B cell (primary cell): ENCODE data around the gene RNF217. TPM values are rescaled to one million over a fixed set of nuclear protein-coding genes. Genes with fewer than 3 reads are reported as not detected.

Source experiments
- ATAC-seq: fragments of 200-7000 bp; cut with Tn5 transposase; one replicate; pipeline ENCODE4 v1.10.0; 2021; ENCODE audit warnings: low read depth, mild to moderate bottlenecking, moderate number of reproducible peaks, moderate library complexity
- CTCF ChIA-PET: fragments of 350-600 bp; sonication (Branson Sonifier 250); formaldehyde crosslinking; loops from one replicate; lab custom pipeline; 2021; ENCODE audit warnings: antibody characterized with exemption, inconsistent platforms; lab: Charles Lee
- POLR2A ChIA-PET: fragments of 350-600 bp; sonication (Branson Sonifier 250); formaldehyde crosslinking; loops from one replicate; lab custom pipeline; 2021; ENCODE audit warnings: antibody characterized with exemption; lab: Charles Lee
- DNase-seq: peaks from one replicate; pipeline ENCODE4 v3.0.0; 2013
- H2AFZ ChIP-seq: 2 replicates; pipeline ENCODE4 v1.6.1; 2012; ENCODE audit warnings: mild to moderate bottlenecking, low read depth, low read length; ENCODE audit not compliant: insufficient read depth, poor library complexity, severe bottlenecking
- H3K27ac ChIP-seq, 2 donors: 1 replicate in 1 of 2; 2 replicates in 1 of 2; pipeline ENCODE4 v1.5.1; 2012 to 2013; ENCODE audit warnings: low read length in 2 of 2, mild to moderate bottlenecking in 2 of 2, moderate library complexity in 1 of 2
- H3K27me3 ChIP-seq, 4 experiments: fragments of 200-600 bp in 1 of 4; sonication (generic) in 1 of 4; replicated peaks in 1 of 4; 1 replicate in 2 of 4; 2 replicates in 2 of 4; pipeline versions ENCODE4 v1.6.1 to v1.7.0; 2013 to 2016; ENCODE audit warnings: low read length in 3 of 4, mild to moderate bottlenecking in 2 of 4, mixed read lengths in 1 of 4, moderate library complexity in 1 of 4; ENCODE audit not compliant: insufficient read depth in 4 of 4, control insufficient read depth in 3 of 4; ENCODE audit errors: control extremely low read depth in 1 of 4
- H3K36me3 ChIP-seq, 2 experiments: replicated peaks in 1 of 2; 1 replicate in 1 of 2; 2 replicates in 1 of 2; pipeline versions ENCODE4 v1.6.1 to v1.7.1; 2013; ENCODE audit warnings: low read length in 1 of 2; ENCODE audit not compliant: insufficient read depth in 2 of 2, control insufficient read depth in 1 of 2; ENCODE audit errors: control extremely low read depth in 1 of 2, extremely low read depth in 1 of 2
- H3K4me1 ChIP-seq, 2 donors: fragments of 200-600 bp in 1 of 2; sonication (generic) in 1 of 2; 1 replicate in 1 of 2; 2 replicates in 1 of 2; pipeline versions ENCODE4 v1.5.1 to v1.6.1; 2013 to 2017; ENCODE audit warnings: low read length in 2 of 2; ENCODE audit not compliant: control insufficient read depth in 2 of 2, insufficient read depth in 2 of 2
- H3K4me2 ChIP-seq: replicated peaks from 2 replicates; pipeline ENCODE3; 2012; ENCODE audit warnings: mild to moderate bottlenecking, low read depth, low read length; ENCODE audit not compliant: poor library complexity, severe bottlenecking
- H3K4me3 ChIP-seq, 5 experiments: fragments of 200-600 bp in 1 of 5; sonication (generic) in 1 of 5; 1 replicate in 3 of 5; 2 replicates in 2 of 5; pipeline versions ENCODE4 v1.5.1 to v1.7.0; 2011 to 2016; ENCODE audit warnings: low read length in 4 of 5, mild to moderate bottlenecking in 4 of 5, low read depth in 2 of 5, control low read depth in 1 of 5, moderate library complexity in 1 of 5; ENCODE audit not compliant: insufficient read depth in 1 of 5; ENCODE audit errors: control extremely low read depth in 1 of 5, extremely low read depth in 1 of 5
- H3K79me2 ChIP-seq: fragments of 200-600 bp; sonication (generic); one replicate; pipeline ENCODE4 v1.6.0; 2016; ENCODE audit warnings: low read length; ENCODE audit not compliant: control insufficient read depth, insufficient read depth
- H3K9ac ChIP-seq: fragments of 200-600 bp; sonication (generic); 2 replicates; pipeline ENCODE4 v1.6.1; 2017; ENCODE audit warnings: mild to moderate bottlenecking, low read length, moderate library complexity
- H3K9me3 ChIP-seq, 3 donors: one replicate each; pipeline versions ENCODE4 v1.6.1 to v1.7.1; 2013; ENCODE audit warnings: low read length in 2 of 3; ENCODE audit not compliant: control insufficient read depth in 2 of 3, insufficient read depth in 1 of 3; ENCODE audit errors: control extremely low read depth in 1 of 3
- H4K20me1 ChIP-seq: 2 replicates; pipeline ENCODE4 v1.6.0; 2012; ENCODE audit warnings: mild to moderate bottlenecking, low read length; ENCODE audit not compliant: insufficient read depth, control insufficient read depth, poor library complexity, severe bottlenecking
- H3K27ac Mint-ChIP-seq: one replicate; pipeline ENCODE4 v1.8.0; 2021; ENCODE audit warnings: mixed read lengths
- H3K27me3 Mint-ChIP-seq: one replicate; pipeline ENCODE4 v1.8.0; 2021; ENCODE audit warnings: mixed read lengths
- H3K4me1 Mint-ChIP-seq: one replicate; pipeline ENCODE4 v1.8.0; 2021; ENCODE audit warnings: mixed read lengths
- H3K4me3 Mint-ChIP-seq: one replicate; pipeline ENCODE4 v1.8.0; 2021; ENCODE audit warnings: mixed read lengths
- H3K9me3 Mint-ChIP-seq: one replicate; pipeline ENCODE4 v1.8.0; 2022; ENCODE audit warnings: mixed read lengths; ENCODE audit not compliant: insufficient read depth
- CTCF ChIP-seq: fragments of 200-600 bp; IDR thresholded peaks from one replicate; pipeline ENCODE4 v1.8.0; 2022; ENCODE audit warnings: antibody characterized with exemption, mild to moderate bottlenecking
- EZH2 ChIP-seq: IDR thresholded peaks from 2 replicates; pipeline ENCODE4 v1.6.1; 2012; ENCODE audit warnings: borderline replicate concordance, low read depth, mild to moderate bottlenecking, moderate library complexity, low read length; ENCODE audit not compliant: insufficient read depth, poor library complexity, severe bottlenecking
- WGBS: methylation state at CpG from one replicate; pipeline ENCODE4 v1.1.5; 2013; ENCODE audit warnings: missing lambda C conversion rate; ENCODE audit not compliant: insufficient coverage; 5-methylcytosine and 5-hydroxymethylcytosine counted together
- intact Hi-C: fragments of 100-400 bp; cut with micrococcal nuclease; formaldehyde crosslinking; loops from one replicate; pipeline ENCODE4 v1.10.0; 2022
- polyA plus RNA-seq: library from polyadenylated mRNA; depleted of rRNA; stranded (reverse); fragments of >200 nt; gene quantifications from 2 replicates; pipeline ENCODE4 v1.2.3, GENCODE V29; 2012
- total RNA-seq, 2 donors: library from RNA; stranded (reverse); fragments of 120-200 nt in 1 of 2; gene quantifications; 1 replicate in 1 of 2; 2 replicates in 1 of 2; pipeline versions ENCODE4 v1.2.3 to v1.2.4, GENCODE V29; 2013 to 2022

Gene RNF217
- total and polyA plus RNA-seq, 2 donors (not counting 1 experiment from before 2014, with no cell fraction given) = 0.03 TPM; not detected in 1

- Mint-ChIP-seq H3K27me3 (no peaks in the 10 kb centered on the region), H3K9me3 (no peaks in the 10 kb centered on the region), H3K4me3 (no peak overlapping the region), H3K4me1 (no peaks in the 10 kb centered on the region), H3K27ac (no peak overlapping the region)
- intact Hi-C loops = no loop called here
- H3K4me2 ChIP-seq = no peak overlapping the region
- H3K27ac ChIP-seq = no peak overlapping the region
- no peak overlapping the region for H3K9ac ChIP-seq
- CTCF ChIA-PET = no interaction called here
- no peaks in the 10 kb centered on the region for H3K79me2 ChIP-seq
- no peak overlapping the region for H3K4me3 ChIP-seq
- H4K20me1 ChIP-seq = no peaks in the 10 kb centered on the region
- POLR2A ChIA-PET = no interaction called here
- ATAC-seq (no peak), DNase-seq (no peak)
- no peaks in the 10 kb centered on the region for H3K9me3 ChIP-seq
- no peak overlapping the region for H2AFZ ChIP-seq
- no peaks in the 10 kb centered on the region for H3K36me3 ChIP-seq
- TF ChIP-seq EZH2 (no peak), CTCF (no peak)
- H3K27me3 ChIP-seq = no peaks in the 10 kb centered on the region
- H3K4me1 ChIP-seq = no peaks in the 10 kb centered on the region
- no CpG with 5 or more reads among the region's 1 CpG for WGBS
Measured at GRCh38 chr6:124913056-124913455, 49.2 kb upstream of the RNF217 start.

GRCh38 chr6:124917769-124918168 lies 44.5 kb upstream of the RNF217 start:
- WGBS = no CpG with 5 or more reads among the region's 1 CpG
- CTCF ChIA-PET = no interaction called here
- no peaks in the 10 kb centered on the region for H3K27me3 Mint-ChIP-seq

More at GRCh38 chr6:124917769-124918168, 44.5 kb upstream of the RNF217 start:
- Histone ChIP-seq H3K79me2 (no peaks in the 10 kb centered on the region), H3K9me3 (peaks cover 0 to 8% (median 0%) of the 10 kb centered on the region in 3 donors), H3K27ac (no peak overlapping the region), H2AFZ (no peak overlapping the region), H3K36me3 (no peaks in the 10 kb centered on the region), H3K27me3 (no peaks in the 10 kb centered on the region), H3K4me3 (no peak overlapping the region), H4K20me1 (no peaks in the 10 kb centered on the region), H3K9ac (no peak overlapping the region), H3K4me1 (no peaks in the 10 kb centered on the region), H3K4me2 (no peak overlapping the region)
- ATAC-seq = no peak
- Mint-ChIP-seq H3K4me1 (no peaks in the 10 kb centered on the region), H3K9me3 (peaks cover 4% of the 10 kb centered on the region), H3K27ac (no peak overlapping the region), H3K4me3 (no peak overlapping the region)
- no peak for DNase-seq
- POLR2A ChIA-PET = no interaction called here
- no peak for TF ChIP-seq CTCF
- no peak for TF ChIP-seq EZH2
- intact Hi-C loops = no loop called here
